HFF-Myc (cell line): ENCODE data around the gene OR52R1.

Experiments used
- DNase-seq: peaks from one replicate; pipeline ENCODE4 v3.0.0-alpha.2; 2011; ENCODE audit warnings: low read depth; ENCODE audit errors: extremely low read depth
- H3K4me3 ChIP-seq: replicated peaks from 2 replicates; pipeline ENCODE4 v1.5.1; 2011; ENCODE audit warnings: low read depth, mild to moderate bottlenecking, control low read depth, low read length
- CTCF ChIP-seq: IDR thresholded peaks from 2 replicates; pipeline ENCODE4 v1.5.1; 2012; ENCODE audit warnings: mild to moderate bottlenecking, low read depth, low read length, control low read depth; ENCODE audit errors: missing control alignments

OR52R1 gene

GRCh38 chr11:4797206-4797605 is 7.0 kb downstream of the OR52R1 start:
- H3K4me3 ChIP-seq = no peak overlapping the region
- TF ChIP-seq CTCF = no peak
- no peak for DNase-seq

- no peak overlapping the region for H3K4me3 ChIP-seq
- no peak for TF ChIP-seq CTCF
- no peak for DNase-seq
These were observed 21.7 kb downstream of the OR52R1 start for GRCh38 chr11:4782454-4782853.

DNA sequence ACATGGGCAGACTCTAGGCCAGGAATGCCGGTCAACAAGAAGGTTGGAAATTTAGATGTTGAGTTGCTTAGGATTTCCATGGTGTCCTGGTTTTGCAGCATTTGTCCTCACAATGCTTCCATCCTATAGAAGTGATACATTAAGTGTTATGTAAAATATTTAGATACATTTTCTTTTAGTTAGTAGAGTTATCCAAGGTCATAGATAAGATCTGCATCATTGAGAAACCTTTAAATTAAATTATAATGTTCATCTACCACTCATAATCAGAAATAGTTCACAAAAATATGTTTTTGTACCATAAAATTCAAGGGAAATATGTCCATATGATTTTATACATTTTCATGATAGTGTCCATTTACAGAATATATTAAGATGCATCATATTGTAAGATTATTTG is 34.3 kb downstream of the OR52R1 start, which contains the start of gene OR51F1:
Gene OR51F1, minus strand, starts transcription at position 101 of the 400 bp plus-strand sequence. Its CDS starts 0 bp downstream, at position 101.
- TF ChIP-seq CTCF = no peak
- DNase-seq = no peak
- no peak within 1 kb of the TSS for H3K4me3 ChIP-seq

GRCh38 chr11:4768094-4768493 is 36.1 kb downstream of the OR52R1 start:
- DNase-seq = no peak
- no peak for TF ChIP-seq CTCF
- no peak overlapping the region for H3K4me3 ChIP-seq

DNA sequence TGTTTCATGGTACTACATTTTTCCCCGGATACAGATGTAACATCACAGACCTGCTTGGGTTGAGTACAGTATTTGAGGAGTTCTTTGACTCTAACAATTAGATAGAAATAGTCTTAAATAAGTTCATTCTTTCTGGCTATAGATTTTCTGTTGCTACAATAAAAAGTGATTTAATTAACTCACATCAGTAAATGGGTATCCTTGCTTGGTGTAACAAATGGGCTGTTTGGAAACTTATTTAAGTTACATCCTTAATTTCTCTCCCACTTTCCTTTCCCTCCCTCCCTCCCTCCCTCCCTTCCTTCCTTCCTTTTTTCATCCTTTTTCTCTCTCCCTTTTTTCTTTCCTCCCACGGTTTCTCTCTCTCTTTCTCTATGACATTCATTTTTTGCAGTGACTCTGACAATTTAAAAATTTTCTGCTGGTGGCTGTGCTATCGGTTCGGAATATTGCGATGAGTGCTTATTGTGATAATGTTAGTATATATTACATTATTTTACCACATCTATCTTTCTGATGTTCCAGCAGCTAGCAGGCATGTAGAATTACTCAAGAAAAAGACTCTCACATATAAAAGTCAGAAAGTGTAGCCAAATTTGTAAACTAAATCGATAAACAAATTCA is 37.6 kb downstream of the OR52R1 start:
- TF ChIP-seq CTCF = no peak
- H3K4me3 ChIP-seq = no peak overlapping the region
- no peak for DNase-seq

DNA sequence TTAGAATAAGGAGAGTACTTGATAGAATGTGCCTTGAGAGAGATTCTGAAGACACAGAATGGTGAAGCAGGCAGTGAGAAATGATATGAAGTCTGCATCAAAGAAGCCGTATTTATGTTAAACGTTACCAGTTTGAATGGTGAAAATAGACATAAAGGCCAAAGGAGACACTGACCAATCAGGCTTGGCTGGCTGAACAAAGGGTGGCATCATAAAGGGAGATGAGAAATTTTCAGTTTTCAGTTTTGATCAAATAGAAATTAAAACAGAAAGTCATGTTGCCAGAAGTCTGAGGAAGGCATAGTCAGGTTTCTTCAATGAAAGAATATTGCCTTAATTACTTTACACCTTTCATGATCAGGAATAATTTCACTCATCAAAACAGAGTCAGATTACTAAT is 41.1 kb downstream of the OR52R1 start:
- no peak for TF ChIP-seq CTCF
- DNase-seq = no peak
- no peak overlapping the region for H3K4me3 ChIP-seq
